Body of pancreas (tissue), 4 donors: ENCODE measurements around the gene DOK3. TPM values are rescaled to one million over a fixed set of nuclear protein-coding genes. Genes with fewer than 3 reads are reported as not detected.

Experiments used
- ATAC-seq: fragments of 150-250 bp; one replicate; pipeline ENCODE4 v1.9.1; 2016
- DNase-seq, 4 donors: peaks; one replicate each; pipeline ENCODE4 v3.0.0-alpha.2; 2019
- H3K27ac ChIP-seq, 4 donors: fragments of 200-600 bp; sonication (generic); 1 replicate in 3 of 4; 2 replicates in 1 of 4; pipeline versions ENCODE4 v1.5.1 to v1.6.1; 2016 to 2019; ENCODE audit warnings: mild to moderate bottlenecking in 1 of 4, mixed read lengths in 1 of 4, moderate library complexity in 1 of 4
- H3K27me3 ChIP-seq, 2 donors: fragments of 200-600 bp; sonication (generic); one replicate each; pipeline ENCODE4 v1.6.0; 2016; ENCODE audit warnings: mild to moderate bottlenecking in 1 of 2
- H3K36me3 ChIP-seq, 2 donors: fragments of 200-600 bp; sonication (generic); replicated peaks in 1 of 2; 2 replicates each; pipeline ENCODE4 v1.5.1; 2016; ENCODE audit warnings: low read depth in 2 of 2; ENCODE audit not compliant: insufficient read depth in 1 of 2
- H3K4me1 ChIP-seq: fragments of 200-600 bp; sonication (generic); one replicate; pipeline ENCODE4 v1.6.0; 2016
- H3K4me3 ChIP-seq, 2 donors: fragments of 200-600 bp; sonication (generic); 1 replicate in 1 of 2; 2 replicates in 1 of 2; pipeline ENCODE4 v1.5.1; 2016 to 2019
- H3K9me3 ChIP-seq, 3 donors: fragments of 200-600 bp; sonication (generic); 1 replicate in 2 of 3; 2 replicates in 1 of 3; pipeline ENCODE4 v1.5.1; 2016
- POLR2A ChIP-seq, 3 donors: fragments of 450-650 bp; IDR thresholded peaks; one replicate each; pipeline ENCODE4 v1.6.1; 2016; ENCODE audit warnings: antibody characterized with exemption in 3 of 3, mild to moderate bottlenecking in 2 of 3
- WGBS, 2 donors: methylation state at CpG; one replicate each; pipeline ENCODE4 v1.1.5; 2017; 5-methylcytosine and 5-hydroxymethylcytosine counted together
- intact Hi-C: fragments of 100-400 bp; cut with DNase I; formaldehyde crosslinking; loops from one replicate; pipeline ENCODE4 v1.15.1; 2023
- total RNA-seq, 2 donors: library from RNA; depleted of rRNA; stranded (reverse); fragments of >200 nt; gene quantifications; one replicate each; pipeline ENCODE4 v1.1.0, GENCODE V29; 2016
- TF ChIP-seq, protein P1 (sequence below), 7 experiments: fragments of 450-650 bp in 4 of 7; fragments of 200-600 bp in 3 of 7; sonication (generic) in 3 of 7; IDR thresholded peaks; one replicate each; pipeline ENCODE4 v1.5.1; 2016 to 2019; ENCODE audit warnings: antibody characterized with exemption in 7 of 7

The DOK3 gene
- total RNA-seq, 2 donors from 2014 or later: 3.3 to 5.4 TPM

DNA sequence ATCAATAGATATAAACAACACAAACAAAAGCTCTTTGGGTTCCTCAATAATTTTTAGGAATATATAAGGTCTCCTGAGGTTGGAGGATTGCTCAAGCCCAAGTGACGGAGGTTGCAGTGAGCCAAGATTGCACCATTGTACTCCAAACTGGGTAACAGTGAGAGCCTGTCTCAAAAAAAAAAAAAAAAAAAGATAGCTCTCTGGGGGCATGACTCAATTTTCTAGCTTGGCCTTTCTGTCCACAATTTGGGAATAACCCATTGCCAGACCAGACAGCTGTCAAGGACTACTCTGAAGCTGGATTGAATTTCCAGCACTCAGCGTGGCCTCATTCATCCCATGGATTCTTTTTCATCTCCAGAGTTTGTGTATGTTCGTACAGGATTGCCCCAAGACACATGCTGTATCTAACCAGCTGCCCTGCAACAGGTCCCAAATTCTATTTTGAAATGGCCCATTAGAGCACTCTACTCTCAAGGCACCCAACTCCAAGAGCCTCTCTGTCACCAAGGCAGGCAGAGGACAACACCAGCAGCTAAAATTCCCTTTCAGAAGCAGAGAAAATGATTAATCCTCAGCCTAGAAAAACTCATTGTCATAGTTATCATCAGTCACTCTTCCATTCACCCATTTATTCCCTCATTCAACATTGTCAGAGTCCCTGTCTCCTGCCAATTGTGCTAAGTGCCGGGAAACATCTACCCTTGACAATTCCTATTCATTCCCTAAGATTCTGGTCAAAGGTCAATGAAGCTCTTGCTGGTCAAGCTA, 36.0 kb upstream of the DOK3 start:
- H3K36me3 ChIP-seq: no peaks in the 10 kb centered on the region
- no peaks in the 10 kb centered on the region for H3K27me3 ChIP-seq
- peaks cover 46% of the 10 kb centered on the region for H3K4me1 ChIP-seq
- 68 to 79% methylated on average over 4 of the region's 4 CpGs for WGBS, 2 donors
- peak overlapping the region in 2 of 4 donors; percentile 51 to 64 for H3K27ac ChIP-seq
- TF ChIP-seq, protein P1, sequence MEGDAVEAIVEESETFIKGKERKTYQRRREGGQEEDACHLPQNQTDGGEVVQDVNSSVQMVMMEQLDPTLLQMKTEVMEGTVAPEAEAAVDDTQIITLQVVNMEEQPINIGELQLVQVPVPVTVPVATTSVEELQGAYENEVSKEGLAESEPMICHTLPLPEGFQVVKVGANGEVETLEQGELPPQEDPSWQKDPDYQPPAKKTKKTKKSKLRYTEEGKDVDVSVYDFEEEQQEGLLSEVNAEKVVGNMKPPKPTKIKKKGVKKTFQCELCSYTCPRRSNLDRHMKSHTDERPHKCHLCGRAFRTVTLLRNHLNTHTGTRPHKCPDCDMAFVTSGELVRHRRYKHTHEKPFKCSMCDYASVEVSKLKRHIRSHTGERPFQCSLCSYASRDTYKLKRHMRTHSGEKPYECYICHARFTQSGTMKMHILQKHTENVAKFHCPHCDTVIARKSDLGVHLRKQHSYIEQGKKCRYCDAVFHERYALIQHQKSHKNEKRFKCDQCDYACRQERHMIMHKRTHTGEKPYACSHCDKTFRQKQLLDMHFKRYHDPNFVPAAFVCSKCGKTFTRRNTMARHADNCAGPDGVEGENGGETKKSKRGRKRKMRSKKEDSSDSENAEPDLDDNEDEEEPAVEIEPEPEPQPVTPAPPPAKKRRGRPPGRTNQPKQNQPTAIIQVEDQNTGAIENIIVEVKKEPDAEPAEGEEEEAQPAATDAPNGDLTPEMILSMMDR (IDR thresholded peaks at IDR 0.05): no peak
- TF ChIP-seq POLR2A (IDR thresholded peaks at IDR 0.05): no peak
- H3K4me3 ChIP-seq: no peak overlapping the region
- DNase-seq (peak in 3 of 4 donors; percentile 28 to 71 (median 31)), ATAC-seq (peak; percentile 40)
- H3K9me3 ChIP-seq: no peaks in the 10 kb centered on the region
- intact Hi-C loops: no loop called here

DNA sequence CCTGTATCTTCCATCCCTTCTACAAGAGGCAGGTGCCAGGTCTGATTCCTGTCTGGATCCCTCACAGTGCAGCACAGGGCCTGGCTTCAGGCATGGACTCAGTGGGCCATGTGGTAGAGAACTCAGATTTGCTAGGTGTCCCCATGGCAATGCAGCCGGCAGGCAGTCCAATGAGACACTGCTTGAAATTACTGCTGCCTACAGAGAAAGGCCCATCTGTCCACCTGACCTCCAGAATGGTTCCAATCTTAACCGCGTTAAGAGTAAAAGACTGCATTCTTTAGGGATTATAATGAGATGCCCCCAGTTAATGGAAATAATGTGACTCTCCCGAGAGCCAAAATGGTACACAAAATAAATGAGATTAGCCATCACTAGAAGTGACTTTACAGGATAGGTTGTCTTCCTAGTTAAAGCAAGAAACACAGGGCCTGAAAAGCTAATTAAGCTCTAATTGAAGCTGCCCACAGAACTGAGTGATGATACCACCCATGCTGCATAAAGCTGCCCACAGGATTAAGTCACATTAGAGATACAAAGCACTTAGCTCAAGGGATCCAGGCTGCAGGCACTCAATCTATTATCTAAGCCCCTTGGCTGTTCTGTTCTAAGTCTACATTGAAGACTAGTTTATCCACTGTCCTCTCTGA, 33.3 kb upstream of the DOK3 start:
- TF ChIP-seq, protein P1 (IDR thresholded peaks at IDR 0.05): no peak
- TF ChIP-seq POLR2A (IDR thresholded peaks at IDR 0.05): no peak
- H3K4me3 ChIP-seq: no peak overlapping the region
- 83 to 91% methylated on average over 4 of the region's 4 CpGs for WGBS, 2 donors
- peaks cover 48% of the 10 kb centered on the region for H3K4me1 ChIP-seq
- intact Hi-C loops: no loop called here
- no peak for ATAC-seq
- no peaks in the 10 kb centered on the region for H3K9me3 ChIP-seq
- H3K36me3 ChIP-seq: no peaks in the 10 kb centered on the region
- DNase-seq: no peak
- H3K27me3 ChIP-seq: no peaks in the 10 kb centered on the region
- H3K27ac ChIP-seq: no peak overlapping the region

DNA sequence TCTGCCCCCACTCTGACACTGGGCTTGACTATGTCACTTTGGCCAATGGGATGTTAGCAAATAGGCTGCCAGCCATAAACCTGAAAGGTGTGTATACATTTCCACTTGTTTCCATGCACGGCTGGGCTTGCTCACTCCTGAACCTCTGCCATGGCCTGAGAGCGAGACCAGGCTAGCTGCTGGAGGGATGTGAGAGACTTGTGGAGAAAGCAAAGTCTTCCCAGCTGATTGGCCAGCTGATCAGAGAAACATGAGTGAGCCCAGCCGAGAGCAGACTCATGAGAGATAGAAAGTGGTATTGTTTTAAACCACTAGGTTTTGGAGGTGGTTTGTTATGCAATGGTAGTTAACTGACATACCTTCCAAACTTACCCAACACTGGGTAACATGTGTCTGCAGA, 30.8 kb upstream of the DOK3 start:
- intact Hi-C loops: no loop called here
- no peak for DNase-seq
- Histone ChIP-seq H3K4me3 (no peak overlapping the region), H3K4me1 (peaks cover 46% of the 10 kb centered on the region), H3K27ac (no peak overlapping the region), H3K9me3 (no peaks in the 10 kb centered on the region), H3K27me3 (no peaks in the 10 kb centered on the region), H3K36me3 (peaks cover 0 to 6% of the 10 kb centered on the region in 2 donors)
- WGBS, 2 donors: 49 to 67% methylated on average over 3 of the region's 3 CpGs
- no peak for ATAC-seq
- TF ChIP-seq POLR2A (IDR thresholded peaks at IDR 0.05): no peak
- TF ChIP-seq, protein P1 (IDR thresholded peaks at IDR 0.05): no peak

DNA sequence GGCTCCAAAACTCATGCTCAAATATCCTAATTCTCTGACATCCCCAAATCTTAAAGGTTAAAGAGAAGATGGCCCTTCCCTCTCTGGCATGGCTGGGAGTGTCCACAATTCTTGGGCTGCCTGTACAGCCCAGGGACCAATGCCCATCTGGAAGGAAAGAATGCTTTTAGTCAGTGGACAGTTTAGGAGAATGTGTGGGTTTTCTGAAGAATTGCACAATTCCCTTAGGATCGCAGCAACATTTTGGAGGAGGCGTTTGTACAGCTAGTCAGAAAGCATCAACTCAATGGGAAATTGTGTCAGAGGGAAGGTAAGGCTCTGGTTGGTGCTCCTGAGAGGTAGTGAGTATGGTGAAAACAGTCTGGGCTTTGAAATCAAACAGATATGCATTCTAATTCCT, 29.8 kb upstream of the DOK3 start:
- Histone ChIP-seq H3K9me3 (no peaks in the 10 kb centered on the region), H3K4me3 (no peak overlapping the region), H3K4me1 (peaks cover 39% of the 10 kb centered on the region), H3K36me3 (peaks cover 0 to 6% of the 10 kb centered on the region in 2 donors), H3K27ac (peak overlapping the region in 2 of 4 donors; percentile 6 to 76), H3K27me3 (no peaks in the 10 kb centered on the region)
- DNase-seq (no peak), ATAC-seq (peak; percentile 20)
- intact Hi-C loops: no loop called here
- WGBS, 2 donors: 78 to 93% methylated on average over 2 of the region's 2 CpGs
- TF ChIP-seq, protein P1 (IDR thresholded peaks at IDR 0.05): no peak
